ENCODE results near the gene DSCAML1.

Gene DSCAML1

DNA sequence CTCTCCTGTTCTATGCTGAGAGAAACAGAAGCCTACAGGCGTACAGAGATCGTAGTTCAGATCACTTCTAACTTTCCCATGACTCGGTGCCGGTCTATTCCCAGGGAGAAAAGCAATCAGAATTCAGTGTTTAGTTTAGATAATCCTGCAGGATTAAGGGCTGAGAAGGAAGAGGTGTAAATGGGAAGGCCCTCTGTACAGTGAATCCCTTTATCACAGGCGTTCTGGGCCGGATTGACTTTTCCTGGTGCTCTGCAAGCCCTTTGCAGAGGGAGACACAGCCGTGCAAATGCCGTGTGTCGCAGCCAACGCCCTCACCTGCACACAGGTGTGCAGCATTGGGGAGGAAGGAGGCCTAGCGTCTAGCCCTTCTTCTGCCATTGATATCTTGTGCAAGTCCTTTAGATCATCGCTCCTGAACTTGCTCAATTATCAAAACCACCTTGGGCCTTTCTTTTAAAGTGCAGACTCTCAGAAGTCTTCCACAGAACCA lies 90.6 kb downstream of the DSCAML1 start:
- TF ChIP-seq SIN3A (IDR thresholded peaks at IDR 0.05; ENCODE audit: borderline replicate concordance, insufficient read depth, low read length) (no peak), FOXP2 (optimal IDR thresholded peaks at IDR 0.05; ENCODE audit: borderline replicate concordance, extremely low read depth, extremely low read length, insufficient read depth) (no peak), TAF1 (IDR thresholded peaks at IDR 0.05; ENCODE audit: borderline replicate concordance, insufficient read depth, low read length) (no peak), POLR2AphosphoS5 (IDR thresholded peaks at IDR 0.05; ENCODE audit: low read depth, low read length) (no peak)
- TF ChIP-seq, protein P1, sequence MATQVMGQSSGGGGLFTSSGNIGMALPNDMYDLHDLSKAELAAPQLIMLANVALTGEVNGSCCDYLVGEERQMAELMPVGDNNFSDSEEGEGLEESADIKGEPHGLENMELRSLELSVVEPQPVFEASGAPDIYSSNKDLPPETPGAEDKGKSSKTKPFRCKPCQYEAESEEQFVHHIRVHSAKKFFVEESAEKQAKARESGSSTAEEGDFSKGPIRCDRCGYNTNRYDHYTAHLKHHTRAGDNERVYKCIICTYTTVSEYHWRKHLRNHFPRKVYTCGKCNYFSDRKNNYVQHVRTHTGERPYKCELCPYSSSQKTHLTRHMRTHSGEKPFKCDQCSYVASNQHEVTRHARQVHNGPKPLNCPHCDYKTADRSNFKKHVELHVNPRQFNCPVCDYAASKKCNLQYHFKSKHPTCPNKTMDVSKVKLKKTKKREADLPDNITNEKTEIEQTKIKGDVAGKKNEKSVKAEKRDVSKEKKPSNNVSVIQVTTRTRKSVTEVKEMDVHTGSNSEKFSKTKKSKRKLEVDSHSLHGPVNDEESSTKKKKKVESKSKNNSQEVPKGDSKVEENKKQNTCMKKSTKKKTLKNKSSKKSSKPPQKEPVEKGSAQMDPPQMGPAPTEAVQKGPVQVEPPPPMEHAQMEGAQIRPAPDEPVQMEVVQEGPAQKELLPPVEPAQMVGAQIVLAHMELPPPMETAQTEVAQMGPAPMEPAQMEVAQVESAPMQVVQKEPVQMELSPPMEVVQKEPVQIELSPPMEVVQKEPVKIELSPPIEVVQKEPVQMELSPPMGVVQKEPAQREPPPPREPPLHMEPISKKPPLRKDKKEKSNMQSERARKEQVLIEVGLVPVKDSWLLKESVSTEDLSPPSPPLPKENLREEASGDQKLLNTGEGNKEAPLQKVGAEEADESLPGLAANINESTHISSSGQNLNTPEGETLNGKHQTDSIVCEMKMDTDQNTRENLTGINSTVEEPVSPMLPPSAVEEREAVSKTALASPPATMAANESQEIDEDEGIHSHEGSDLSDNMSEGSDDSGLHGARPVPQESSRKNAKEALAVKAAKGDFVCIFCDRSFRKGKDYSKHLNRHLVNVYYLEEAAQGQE (IDR thresholded peaks at IDR 0.05; ENCODE audit: insufficient read depth in 1 of 2, low read depth in 2 of 2, low read length in 2 of 2), result no peak

DNA sequence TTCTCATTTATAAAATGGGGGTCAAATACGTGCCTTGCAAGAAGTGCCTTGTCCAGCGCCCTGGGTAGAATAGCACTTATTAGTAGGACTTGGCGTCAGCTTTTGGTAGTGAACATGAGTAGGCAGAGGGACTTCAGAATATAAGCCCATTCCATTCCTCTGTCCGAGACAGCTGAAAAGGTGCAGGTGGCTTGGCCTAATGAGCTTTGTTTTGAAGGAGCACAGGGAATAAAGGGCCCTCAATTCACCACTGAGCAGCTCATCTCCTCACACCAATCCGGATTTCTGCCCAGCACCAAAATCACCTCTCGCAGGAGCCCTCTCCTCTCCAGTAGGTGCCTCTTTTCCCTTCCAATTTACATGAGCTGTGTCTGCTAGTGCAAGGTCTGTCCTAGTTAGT lies 91.2 kb downstream of the DSCAML1 start:
- TF ChIP-seq POLR2AphosphoS5 (IDR thresholded peaks at IDR 0.05; ENCODE audit: low read depth, low read length) (no peak), SIN3A (IDR thresholded peaks at IDR 0.05; ENCODE audit: borderline replicate concordance, insufficient read depth, low read length) (no peak)
- TF ChIP-seq, protein P1 (IDR thresholded peaks at IDR 0.05; ENCODE audit: insufficient read depth in 1 of 2, low read depth in 2 of 2, low read length in 2 of 2), result no peak

DNA sequence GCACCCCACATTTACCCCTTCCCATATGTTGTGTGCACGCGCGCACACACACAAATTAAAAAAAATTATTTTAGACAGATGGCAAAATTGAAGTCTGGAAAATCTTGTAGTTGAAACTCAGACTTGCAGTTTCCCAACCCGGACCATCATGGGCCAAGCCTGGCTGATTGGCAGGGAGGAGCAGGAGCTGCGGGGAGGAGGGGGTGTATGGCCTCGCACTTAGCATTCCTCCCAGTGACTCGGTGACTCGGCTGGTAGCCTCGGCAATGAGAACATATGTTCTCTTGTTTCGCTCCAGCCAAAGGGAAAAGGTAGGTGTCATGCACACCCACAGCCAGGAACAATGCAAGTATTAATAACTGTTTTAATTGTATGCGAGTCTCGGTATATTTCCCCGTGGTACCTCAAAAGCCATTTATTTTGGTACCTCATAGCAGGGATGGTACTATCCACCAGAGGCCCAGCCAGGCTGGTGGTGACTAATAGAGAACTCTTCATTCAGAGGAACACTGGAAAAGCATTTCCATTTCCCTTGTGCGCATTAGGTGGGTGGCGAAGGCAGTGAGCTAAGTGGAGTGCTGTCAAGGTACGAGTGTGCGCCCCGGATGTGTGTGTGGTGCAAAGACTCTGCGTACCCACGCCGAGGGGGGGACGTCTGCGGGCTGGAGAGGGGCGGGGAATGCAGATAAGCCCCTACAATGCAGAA lies 92.5 kb downstream of the DSCAML1 start:
- no peak for TF ChIP-seq TAF1 (IDR thresholded peaks at IDR 0.05; ENCODE audit: borderline replicate concordance, insufficient read depth, low read length)

DNA sequence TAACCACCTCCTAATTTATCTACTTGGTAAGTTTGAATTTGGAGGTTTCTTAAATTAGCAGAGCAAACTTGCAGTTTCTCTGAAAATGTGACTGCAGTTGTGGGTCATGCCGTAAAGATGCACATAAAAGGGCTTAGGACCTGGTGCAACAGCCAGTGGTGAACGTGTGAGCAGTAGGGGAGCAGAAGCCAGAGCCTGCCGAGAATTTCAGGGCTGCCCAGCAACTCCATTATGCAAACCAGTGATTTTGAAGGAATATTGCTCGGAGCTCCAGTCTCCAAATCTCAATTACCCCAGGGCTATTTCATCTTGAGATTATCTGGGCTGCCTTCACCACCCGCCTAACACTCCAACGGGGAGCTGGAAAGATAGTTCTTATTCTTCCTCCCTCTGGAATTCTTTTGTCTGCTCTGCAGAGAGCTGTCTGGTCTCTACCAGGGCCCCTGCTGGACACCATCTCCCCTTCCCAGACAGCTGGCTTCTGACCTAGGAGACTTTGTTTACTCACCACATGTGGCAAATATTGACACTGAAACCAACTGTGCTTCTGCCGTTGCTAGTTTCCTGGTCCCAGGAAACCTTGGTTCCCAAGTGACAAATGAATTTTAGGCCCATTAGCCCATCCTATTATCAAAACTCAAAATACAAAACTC lies 93.9 kb downstream of the DSCAML1 start:
- no peak for TF ChIP-seq POLR2AphosphoS5 (IDR thresholded peaks at IDR 0.05; ENCODE audit: low read depth, low read length)
- no peak for TF ChIP-seq TAF1 (IDR thresholded peaks at IDR 0.05; ENCODE audit: borderline replicate concordance, insufficient read depth, low read length)
- TF ChIP-seq, protein P1 (IDR thresholded peaks at IDR 0.05; ENCODE audit: insufficient read depth in 1 of 2, low read depth in 2 of 2, low read length in 2 of 2), result no peak
- no peak for TF ChIP-seq SIN3A (IDR thresholded peaks at IDR 0.05; ENCODE audit: borderline replicate concordance, insufficient read depth, low read length)
- no peak for TF ChIP-seq FOXP2 (optimal IDR thresholded peaks at IDR 0.05; ENCODE audit: borderline replicate concordance, extremely low read depth, extremely low read length, insufficient read depth)

DNA sequence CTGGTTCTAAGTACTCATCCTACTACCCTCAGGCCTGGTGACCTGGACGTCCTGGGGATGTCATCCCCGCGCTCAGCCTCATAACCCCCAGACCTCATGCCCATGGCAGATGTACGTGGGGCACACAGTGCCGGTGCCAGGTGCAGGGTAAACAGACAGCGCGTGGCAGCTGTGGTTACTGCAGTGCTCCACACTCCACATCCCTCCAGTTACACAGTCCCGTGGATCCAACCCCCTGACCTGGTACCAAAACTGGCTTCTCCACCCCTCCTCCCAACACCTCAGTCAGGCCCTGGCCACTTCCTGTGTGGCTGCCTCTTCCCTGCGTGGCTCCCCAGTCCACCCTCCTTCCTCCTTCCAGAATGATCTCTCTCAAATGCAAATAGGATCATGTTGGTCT lies 95.2 kb downstream of the DSCAML1 start:
- TF ChIP-seq FOXP2 (optimal IDR thresholded peaks at IDR 0.05; ENCODE audit: borderline replicate concordance, extremely low read depth, extremely low read length, insufficient read depth) (no peak), SIN3A (IDR thresholded peaks at IDR 0.05; ENCODE audit: borderline replicate concordance, insufficient read depth, low read length) (no peak), TAF1 (IDR thresholded peaks at IDR 0.05; ENCODE audit: borderline replicate concordance, insufficient read depth, low read length) (no peak), POLR2AphosphoS5 (IDR thresholded peaks at IDR 0.05; ENCODE audit: low read depth, low read length) (no peak)
- TF ChIP-seq, protein P1 (IDR thresholded peaks at IDR 0.05; ENCODE audit: insufficient read depth in 1 of 2, low read depth in 2 of 2, low read length in 2 of 2), result no peak
